Amniotic stem cell (primary cell): Measurements from ENCODE around the gene TSHZ2.

Experiments used
- DNase-seq: peaks from one replicate; lab custom pipeline; 2025; lab: John Stamatoyannopoulos, UW

Gene TSHZ2

GRCh38 chr20:53030061-53030460 lies 57.9 kb downstream of the TSHZ2 start:
- no peak for DNase-seq

GRCh38 chr20:53032046-53032445 lies 59.9 kb downstream of the TSHZ2 start:
- no peak for DNase-seq

- DNase-seq, result no peak
Measured at GRCh38 chr20:53032478-53032932, 60.3 kb downstream of the TSHZ2 start.

GRCh38 chr20:53033176-53033575 lies 61.0 kb downstream of the TSHZ2 start:
- no peak for DNase-seq

GRCh38 chr20:53034899-53035298 lies 62.7 kb downstream of the TSHZ2 start:
- no peak for DNase-seq

- DNase-seq, result no peak
Measured at GRCh38 chr20:53036992-53037391, 64.8 kb downstream of the TSHZ2 start.

GRCh38 chr20:53037621-53038020 lies 65.5 kb downstream of the TSHZ2 start:
- DNase-seq, result no peak

GRCh38 chr20:53038299-53038698 lies 66.1 kb downstream of the TSHZ2 start:
- DNase-seq, result no peak

GRCh38 chr20:53040693-53041589 lies 68.8 kb downstream of the TSHZ2 start:
- no peak for DNase-seq

GRCh38 chr20:53042521-53042920 lies 70.4 kb downstream of the TSHZ2 start:
- no peak for DNase-seq

GRCh38 chr20:53044296-53044695 lies 72.1 kb downstream of the TSHZ2 start:
- no peak for DNase-seq

- DNase-seq, result no peak
Measured at GRCh38 chr20:53045941-53046340, 73.8 kb downstream of the TSHZ2 start.

- no peak for DNase-seq
Measured at GRCh38 chr20:53047203-53047602, 75.0 kb downstream of the TSHZ2 start.

GRCh38 chr20:53048387-53048786 lies 76.2 kb downstream of the TSHZ2 start:
- no peak for DNase-seq

- DNase-seq, result no peak
Measured at GRCh38 chr20:53050338-53050737, 78.2 kb downstream of the TSHZ2 start.

- DNase-seq, result no peak
Measured at GRCh38 chr20:53052380-53052779, 80.2 kb downstream of the TSHZ2 start.

GRCh38 chr20:53053595-53053994 lies 81.4 kb downstream of the TSHZ2 start:
- no peak for DNase-seq

- no peak for DNase-seq
Measured at GRCh38 chr20:53055367-53056067, 83.4 kb downstream of the TSHZ2 start.

GRCh38 chr20:53057579-53057978 lies 85.4 kb downstream of the TSHZ2 start:
- DNase-seq, result no peak

- no peak for DNase-seq
Measured at GRCh38 chr20:53059848-53060247, 87.7 kb downstream of the TSHZ2 start.

GRCh38 chr20:53061192-53062108 lies 89.3 kb downstream of the TSHZ2 start:
- DNase-seq, result no peak

GRCh38 chr20:53064935-53065334 lies 92.8 kb downstream of the TSHZ2 start:
- no peak for DNase-seq
